HepG2 (cell line): ENCODE data around the gene GLRX5. TPM values are rescaled to one million over a fixed set of nuclear protein-coding genes. Genes with fewer than 3 reads are reported as not detected.
"Not testable (repeated sequence)": the region's sequence is repeated elsewhere in the genome, so short reads cannot be mapped to it uniquely, and the experiment has no call there.

Source experiments
- ATAC-seq: fragments of 200-7000 bp; cut with Tn5 transposase; 3 replicates; pipeline ENCODE4 v1.9.1; 2020; ENCODE audit warnings: mild to moderate bottlenecking, moderate library complexity
- BruUV-seq: library from RNA; stranded (reverse); fragments of 400-500 nt; replicated peaks from 2 replicates; lab custom pipeline; 2021; lab: Mats Ljungman, UMichigan
- CTCF ChIA-PET: fragments of 300-600 bp; formaldehyde crosslinking; extraction: SDS; loops from one replicate; lab custom pipeline; 2021; ENCODE audit warnings: low total read pairs, inconsistent platforms, low intra/inter-chr PET ratio; lab: Yijun Ruan, JAX
- POLR2A ChIA-PET: fragments of 350-600 bp; sonication (Branson Sonifier 250); formaldehyde crosslinking; loops from one replicate; lab custom pipeline; 2020; ENCODE audit warnings: antibody characterized with exemption, inconsistent platforms; lab: Yijun Ruan, JAX
- DNase-seq: peaks from one replicate; pipeline ENCODE4 v3.0.0-alpha.2; 2015; ENCODE audit warnings: low spot score
- FAIRE-seq: peaks from 3 replicates; lab custom pipeline; 2011; peaks lifted over from hg19 to GRCh38; lab: Jason Lieb, UNC
- H2AFZ ChIP-seq: one replicate; pipeline ENCODE4 v1.6.1; 2011; ENCODE audit warnings: low read length, inconsistent platforms
- H3K27ac ChIP-seq: fragments of 300-600 bp; 3 replicates; pipeline ENCODE4 v1.8.0; 2011; ENCODE audit warnings: mixed run types, mild to moderate bottlenecking, mixed read lengths, low read length, inconsistent platforms; ENCODE audit not compliant: insufficient read depth; ENCODE audit errors: extremely low read length
- H3K27me3 ChIP-seq, 2 experiments: fragments of 200-600 bp in 1 of 2; 2 replicates in 1 of 2; 3 replicates in 1 of 2; pipeline versions ENCODE4 v1.6.0 to v1.8.0; 2011; ENCODE audit warnings: low read length in 2 of 2, mild to moderate bottlenecking in 2 of 2, moderate library complexity in 2 of 2, inconsistent platforms in 1 of 2; ENCODE audit not compliant: insufficient read depth in 2 of 2, control insufficient read depth in 1 of 2
- H3K36me3 ChIP-seq, 2 experiments: fragments of 200-600 bp in 1 of 2; replicated peaks in 1 of 2; 2 replicates in 1 of 2; 3 replicates in 1 of 2; pipeline versions ENCODE4 v1.5.1 to v1.8.0; 2011; ENCODE audit warnings: low read length in 2 of 2, inconsistent platforms in 1 of 2; ENCODE audit not compliant: insufficient read depth in 2 of 2, control insufficient read depth in 1 of 2
- H3K4me1 ChIP-seq: 2 replicates; pipeline ENCODE4 v1.5.1; 2012; ENCODE audit warnings: low read length, inconsistent platforms; ENCODE audit not compliant: insufficient read depth
- H3K4me2 ChIP-seq: 2 replicates; pipeline ENCODE4 v1.6.0; 2011; ENCODE audit warnings: low read depth, low read length, inconsistent platforms
- H3K4me3 ChIP-seq, 3 experiments: fragments of 200-600 bp in 1 of 3; sonication (generic), shearing (Covaris generic) in 1 of 3; replicated peaks in 1 of 3; 2 replicates each; pipeline ENCODE4 v1.5.1; 2011 to 2016; ENCODE audit warnings: low read length in 3 of 3, inconsistent platforms in 2 of 3, low read depth in 2 of 3, mild to moderate bottlenecking in 2 of 3, control low read depth in 1 of 3, mixed read lengths in 1 of 3; ENCODE audit not compliant: insufficient read depth in 1 of 3
- H3K79me2 ChIP-seq: one replicate; pipeline ENCODE4 v1.6.1; 2011; ENCODE audit warnings: low read length, inconsistent platforms; ENCODE audit not compliant: insufficient read depth
- H3K9ac ChIP-seq: 2 replicates; pipeline ENCODE4 v1.6.0; 2011; ENCODE audit warnings: mild to moderate bottlenecking, low read depth, low read length, inconsistent platforms; ENCODE audit not compliant: insufficient read depth
- H3K9me3 ChIP-seq: 2 replicates; pipeline ENCODE4 v1.5.1; 2012; ENCODE audit warnings: mild to moderate bottlenecking, low read length
- H4K20me1 ChIP-seq: 2 replicates; pipeline ENCODE4 v1.6.0; 2011; ENCODE audit warnings: inconsistent platforms, mild to moderate bottlenecking, low read length, moderate library complexity; ENCODE audit not compliant: insufficient read depth
- MLLT10 ChIP-seq: sonication (generic); formaldehyde crosslinking; IDR thresholded peaks from 2 replicates; pipeline ENCODE4 v1.4.0; 2020; ENCODE audit warnings: missing genetic modification reagents
- SP140L ChIP-seq: sonication (generic); formaldehyde crosslinking; IDR thresholded peaks from 2 replicates; pipeline ENCODE4 v1.4.0; 2020; ENCODE audit warnings: missing genetic modification reagents, borderline replicate concordance
- SP2 ChIP-seq: sonication (generic); formaldehyde crosslinking; IDR thresholded peaks from 2 replicates; pipeline ENCODE4 v1.5.1; 2020; ENCODE audit warnings: mild to moderate bottlenecking, missing genetic modification reagents
- ZBTB1 ChIP-seq: sonication (generic); formaldehyde crosslinking; IDR thresholded peaks from 2 replicates; pipeline ENCODE4 v1.4.0; 2020; ENCODE audit warnings: missing genetic modification reagents, borderline replicate concordance
- ZFP36L1 ChIP-seq: sonication (generic); formaldehyde crosslinking; IDR thresholded peaks from 2 replicates; pipeline ENCODE4 v1.8.0; 2022; ENCODE audit warnings: mild to moderate bottlenecking, missing genetic modification reagents, moderate library complexity
- ZNF230 ChIP-seq: sonication (generic); formaldehyde crosslinking; IDR thresholded peaks from 2 replicates; pipeline ENCODE4 v1.4.0; 2020; ENCODE audit warnings: mild to moderate bottlenecking, missing genetic modification reagents
- ZNF34 ChIP-seq: sonication (generic); formaldehyde crosslinking; IDR thresholded peaks from 2 replicates; pipeline ENCODE4 v1.4.0; 2020; ENCODE audit warnings: mild to moderate bottlenecking, missing genetic modification reagents, borderline replicate concordance
- ZNF678 ChIP-seq: sonication (generic); formaldehyde crosslinking; IDR thresholded peaks from 2 replicates; pipeline ENCODE4 v1.4.0; 2020; ENCODE audit warnings: mild to moderate bottlenecking, missing genetic modification reagents
- ZNF761 ChIP-seq: sonication (generic); formaldehyde crosslinking; conservative IDR thresholded peaks from 2 replicates; pipeline ENCODE4 v1.4.0; 2020; ENCODE audit warnings: mild to moderate bottlenecking, missing genetic modification reagents
- ZSCAN5A ChIP-seq: sonication (generic); formaldehyde crosslinking; IDR thresholded peaks from 2 replicates; pipeline ENCODE4 v1.8.0; 2022; ENCODE audit warnings: mild to moderate bottlenecking, missing genetic modification reagents, borderline replicate concordance
- WGBS: methylation state at CpG from one replicate; pipeline ENCODE4 v1.1.6; 2017; ENCODE audit warnings: low lambda C conversion rate; 5-methylcytosine and 5-hydroxymethylcytosine counted together
- in situ Hi-C: cut with HindIII; loops from 2 replicates; pipeline ENCODE4 v1.10.0; 2017; ENCODE audit warnings: low pct_unique_long_range_greater_than_20kb; ENCODE audit not compliant: extremely low pct_ligation_motif_present
- intact Hi-C: fragments of 100-400 bp; cut with micrococcal nuclease; formaldehyde crosslinking; loops from one replicate; pipeline ENCODE4 v1.10.0; 2022; ENCODE audit not compliant: unreplicated experiment
- polyA plus RNA-seq, 8 experiments: library from polyadenylated mRNA; depleted of rRNA in 3 of 8; stranded (reverse) in 7 of 8; unstranded in 1 of 8; fragments of >200 nt; fragmentation: Illumina TruSeq in 4 of 8; extraction: Trizol in 4 of 8; gene quantifications; 2 replicates each; pipeline versions ENCODE4 v1.2.1 to v1.2.3, GENCODE V29; 2011 to 2016; ENCODE audit warnings: low read depth in 4 of 8, missing spikeins in 1 of 8, mixed read lengths in 1 of 8; ENCODE audit not compliant: insufficient read depth in 1 of 8
- total RNA-seq, 5 experiments: library from RNA; depleted of rRNA; stranded (reverse); fragments of >200 nt; fragmentation: Illumina TruSeq; extraction: Trizol; gene quantifications; 2 replicates each; pipeline ENCODE4 v1.2.3, GENCODE V29; 2016; ENCODE audit warnings: low read depth in 1 of 5

GLRX5 gene
- total and polyA plus RNA-seq, 2 of the 13 experiments (the other 11 are each of a cell fraction or from before 2014, with no cell fraction given) = 122 to 146 TPM

- no peak for DNase-seq
- Histone ChIP-seq H3K36me3 (peaks cover 1 to 8% of the 10 kb centered on the region in 2 experiments; a peak in 2 of 5 replicates), H3K79me2 (peaks cover 20% of the 10 kb centered on the region), H3K9ac (no peak overlapping the region), H2AFZ (no peak overlapping the region), H3K4me1 (peaks cover 16% of the 10 kb centered on the region), H3K4me2 (no peak overlapping the region), H3K27me3 (no peaks in the 10 kb centered on the region), H3K4me3 (no peak overlapping the region), H3K9me3 (no peaks in the 10 kb centered on the region), H4K20me1 (no peaks in the 10 kb centered on the region), H3K27ac (no peak overlapping the region)
- ChIA-PET CTCF (no interaction called here), POLR2A (no interaction called here)
- no peak for ATAC-seq
- TF ChIP-seq ZSCAN5A (CRISPR knock-in tag) (no peak), MLLT10 (CRISPR knock-in tag) (no peak), ZNF34 (no peak), SP140L (CRISPR knock-in tag) (no peak), ZNF230 (no peak), ZFP36L1 (CRISPR knock-in tag) (no peak), ZNF761 (no peak), ZBTB1 (no peak), SP2 (CRISPR knock-in tag) (no peak), ZNF678 (CRISPR knock-in tag) (no peak)
- intact Hi-C loops = no loop called here
- in situ Hi-C loops = no loop called here
- no TSS peak for BruUV-seq
- WGBS = 96% methylated on average over 3 of the region's 6 CpGs
- no peak for FAIRE-seq
These were observed 25.4 kb upstream of the GLRX5 start for GRCh38 chr14:95509495-95509894.

- H3K4me3 ChIP-seq, H4K20me1 ChIP-seq, CTCF ChIA-PET, POLR2A ChIA-PET, ATAC-seq, BruUV-seq, H3K9me3 ChIP-seq, H3K27ac ChIP-seq, H3K9ac ChIP-seq, H3K27me3 ChIP-seq, H3K36me3 ChIP-seq, H2AFZ ChIP-seq, intact Hi-C loops, in situ Hi-C loops, FAIRE-seq, H3K4me2 ChIP-seq, DNase-seq: not testable (repeated sequence)
- Histone ChIP-seq H3K79me2 (peaks cover 28% of the 10 kb centered on the region), H3K4me1 (peaks cover 23% of the 10 kb centered on the region)
- WGBS = 95% methylated on average over 9 of the region's 9 CpGs
These were observed 24.5 kb upstream of the GLRX5 start for GRCh38 chr14:95510344-95510743.
